NCI-H1105 (cell line): Measurements from ENCODE around the gene IL17A.

Experiments used
- DNase-seq: peaks from one replicate; lab custom pipeline; 2025; lab: John Stamatoyannopoulos, UW

Gene IL17A

GRCh38 chr6:52216932-52217575, 30.9 kb downstream of the IL17A start:
- DNase-seq = no peak

- DNase-seq = no peak
Measured at GRCh38 chr6:52217761-52218160, 31.6 kb downstream of the IL17A start.

GRCh38 chr6:52221302-52221701, 35.1 kb downstream of the IL17A start:
- DNase-seq = no peak

- no peak for DNase-seq
Measured at GRCh38 chr6:52227495-52227894, 41.3 kb downstream of the IL17A start.

- DNase-seq = no peak
Measured at GRCh38 chr6:52230685-52231084, 44.5 kb downstream of the IL17A start.

- DNase-seq = no peak
Measured at GRCh38 chr6:52231406-52232127, 45.4 kb downstream of the IL17A start.

GRCh38 chr6:52233005-52233404, 46.8 kb downstream of the IL17A start:
- DNase-seq = no peak

- peak; percentile 8 for DNase-seq
Measured at GRCh38 chr6:52233975-52234823, 48.0 kb downstream of the IL17A start.
